Smooth muscle cell of bladder (primary cell): ENCODE results near the gene ISOC1. TPM values are rescaled to one million over a fixed set of nuclear protein-coding genes. Genes with fewer than 3 reads are reported as not detected.

ENCODE experiments used
- total RNA-seq: library from RNA; depleted of rRNA; stranded (reverse); fragments of >200 nt; gene quantifications from 2 replicates; pipeline ENCODE4 v1.2.3, GENCODE V29; 2014

Gene ISOC1
- 15.5 and 17.8 TPM in 2 replicates for total RNA-seq

GRCh38 chr5:129094087-129094923 lies at the start of gene ISOC1:
ISOC1 (plus strand) TSS chr5:129094749; CDS start chr5:129094767, 18 bp downstream.

Other genes starting within 250 kb of the ISOC1 start
- 0.09 and 0.28 TPM in 2 replicates for gene SLC27A6, start 129.3 kb upstream of the ISOC1 start, total RNA-seq